LNCaP clone FGC (cell line): ENCODE results near the gene TNFSF10.
"Not testable (repeated sequence)": the region's sequence is repeated elsewhere in the genome, so short reads cannot be mapped to it uniquely, and the experiment has no call there.

Experiments
- DNase-seq: peaks from one replicate; pipeline ENCODE4 v3.0.0-alpha.2; 2011; ENCODE audit warnings: low read depth
- H3K4me3 ChIP-seq: 2 replicates; pipeline ENCODE4 v1.5.1; 2011; ENCODE audit warnings: mild to moderate bottlenecking, low read depth, low read length, control low read depth
- CTCF ChIP-seq: IDR thresholded peaks from 2 replicates; pipeline ENCODE4 v1.5.1; 2012; ENCODE audit warnings: mild to moderate bottlenecking; ENCODE audit not compliant: control insufficient read depth, insufficient read depth; ENCODE audit errors: extremely low read depth

Gene TNFSF10

DNA sequence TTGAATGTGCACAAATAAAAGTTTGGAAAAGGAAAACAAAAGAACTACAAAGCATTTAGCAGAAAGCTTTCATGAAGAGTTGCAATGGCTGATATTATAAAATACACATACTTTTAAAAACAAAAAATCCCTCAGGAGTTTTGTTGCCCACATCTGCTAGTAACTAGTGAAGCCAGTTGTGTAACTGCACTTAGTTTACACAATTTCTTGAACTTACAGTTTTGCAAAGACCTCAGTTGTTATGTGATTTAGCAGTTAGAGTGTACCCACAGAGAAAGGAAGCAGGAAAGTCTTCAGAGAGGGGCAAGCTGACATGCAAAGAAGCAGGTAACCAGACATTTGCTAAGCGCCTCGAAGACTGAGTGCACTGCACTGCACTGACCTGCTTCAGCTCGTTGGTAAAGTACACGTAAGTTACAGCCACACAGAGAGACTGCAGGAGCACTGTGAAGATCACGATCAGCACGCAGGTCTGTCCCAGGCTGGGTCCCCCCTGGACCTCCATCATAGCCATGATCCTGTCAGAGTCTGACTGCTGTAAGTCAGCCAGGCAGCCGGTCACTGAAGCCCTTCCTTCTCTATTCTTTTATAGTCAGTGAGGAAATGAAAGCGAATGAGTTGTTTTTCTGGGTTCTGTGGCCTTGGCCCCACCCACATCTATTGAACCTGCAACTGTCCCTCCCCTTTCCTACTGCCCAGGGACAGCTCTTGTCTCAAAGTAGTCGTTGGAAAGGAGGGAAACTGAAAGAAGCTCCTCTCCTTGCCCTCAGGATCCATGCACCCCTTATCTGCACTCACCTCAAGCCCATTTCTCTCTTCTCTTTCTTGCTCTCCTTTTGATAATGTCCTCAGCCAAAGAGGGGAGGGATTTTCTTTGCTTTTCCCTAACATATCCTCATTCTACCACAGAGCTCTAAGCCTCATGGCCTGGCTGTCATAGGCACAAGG is at the start of gene TNFSF10:
TSS of gene TNFSF10 (minus strand) at position 560 of the 948 bp plus-strand sequence. CDS start at position 514, 46 bp downstream.
- peak within 1 kb of the TSS; percentile 45 for H3K4me3 ChIP-seq
- TF ChIP-seq CTCF: no peak
- no peak for DNase-seq

DNA sequence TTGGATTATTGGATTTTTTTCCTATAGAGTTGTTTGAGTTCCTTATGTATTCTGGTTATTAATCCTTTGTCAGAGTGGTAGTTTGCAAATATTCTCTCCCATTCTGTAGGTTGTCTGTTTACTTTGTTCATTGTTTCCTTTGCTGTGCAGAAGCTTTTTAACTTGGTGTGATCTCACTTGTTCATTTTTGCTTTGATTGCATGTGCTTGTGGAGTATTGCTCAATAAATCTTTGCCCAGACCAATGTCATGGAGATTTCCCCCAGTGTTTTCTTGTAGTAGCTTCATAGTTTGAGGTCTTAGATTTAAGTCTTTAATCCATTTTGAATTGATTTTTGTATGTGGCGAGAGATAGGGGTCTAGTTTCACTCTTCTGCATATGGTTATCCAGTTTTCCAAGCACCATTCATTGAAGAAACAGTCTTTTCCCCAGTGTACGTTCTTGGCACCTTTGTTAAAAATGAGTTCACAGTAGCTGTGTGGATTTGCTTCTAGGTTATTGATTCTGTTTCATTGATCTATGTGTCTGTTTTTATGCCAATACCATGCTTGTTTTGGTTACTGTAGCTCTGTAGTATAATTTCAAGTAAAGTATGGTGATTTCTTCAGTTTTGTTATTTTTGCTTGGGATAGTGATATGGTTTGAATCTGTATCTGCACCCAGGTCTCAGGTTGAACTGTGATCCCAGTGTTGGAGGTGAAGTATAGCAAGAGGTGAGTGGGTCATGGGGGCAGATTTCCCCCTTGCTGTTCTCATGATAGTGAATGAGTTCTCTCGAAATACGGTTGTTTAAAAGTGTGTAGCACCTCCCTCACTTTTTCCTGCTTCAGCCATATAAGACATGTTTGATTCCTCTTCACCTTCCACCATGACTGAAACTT is 46.1 kb upstream of the TNFSF10 start:
- DNase-seq: no peak
- no peak overlapping the region for H3K4me3 ChIP-seq
- TF ChIP-seq CTCF: no peak

GRCh38 chr3:172568701-172569100 is 45.5 kb upstream of the TNFSF10 start:
- no peak for TF ChIP-seq CTCF
- DNase-seq: no peak
- no peak overlapping the region for H3K4me3 ChIP-seq

DNA sequence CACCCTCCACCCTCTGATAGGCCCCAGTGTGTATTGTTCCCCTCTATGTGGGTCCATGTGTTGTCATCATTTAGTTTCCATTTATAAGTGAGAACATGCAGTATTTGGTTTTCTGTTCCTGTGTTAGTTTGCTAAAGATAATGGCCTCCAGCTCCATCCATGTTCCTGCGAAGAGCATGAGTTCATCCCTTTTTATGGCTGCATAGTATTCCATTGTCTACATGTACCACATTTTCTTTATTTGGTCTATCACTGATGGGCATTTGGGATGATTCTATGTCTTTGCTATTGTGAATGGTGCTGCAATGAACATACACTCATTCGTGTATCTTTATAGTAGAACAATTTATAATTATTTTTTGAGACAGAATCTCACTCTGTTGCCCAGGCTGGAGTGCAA is 43.6 kb upstream of the TNFSF10 start:
- H3K4me3 ChIP-seq, DNase-seq: not testable (repeated sequence)

- DNase-seq: no peak
- H3K4me3 ChIP-seq: no peak overlapping the region
- TF ChIP-seq CTCF: no peak
These were observed 41.3 kb upstream of the TNFSF10 start for GRCh38 chr3:172564499-172564898.

GRCh38 chr3:172562871-172563865 is 39.9 kb upstream of the TNFSF10 start:
- DNase-seq: peak; percentile 77
- no peak overlapping the region for H3K4me3 ChIP-seq
- no peak for TF ChIP-seq CTCF
